Hepatocyte (in vitro differentiated cells): ENCODE data around the gene OR10A3.

Source experiments
- EZH2 ChIP-seq: fragments of 200-600 bp; sonication (generic); IDR thresholded peaks from 2 replicates; pipeline ENCODE4 v1.6.1; 2016; ENCODE audit warnings: antibody characterized with exemption, mild to moderate bottlenecking, borderline replicate concordance
- EZH2phosphoT487 ChIP-seq: fragments of 200-600 bp; sonication (generic); IDR thresholded peaks from one replicate; pipeline ENCODE4 v1.6.1; 2018; ENCODE audit warnings: antibody characterized with exemption, mild to moderate bottlenecking, low read depth, moderate library complexity; ENCODE audit not compliant: unreplicated experiment, severe bottlenecking
- TF ChIP-seq, protein P1 (sequence below): fragments of 200-600 bp; sonication (generic); IDR thresholded peaks from 2 replicates; pipeline ENCODE4 v1.5.1; 2016; ENCODE audit warnings: antibody characterized with exemption, mild to moderate bottlenecking; ENCODE audit not compliant: poor library complexity

DNA sequence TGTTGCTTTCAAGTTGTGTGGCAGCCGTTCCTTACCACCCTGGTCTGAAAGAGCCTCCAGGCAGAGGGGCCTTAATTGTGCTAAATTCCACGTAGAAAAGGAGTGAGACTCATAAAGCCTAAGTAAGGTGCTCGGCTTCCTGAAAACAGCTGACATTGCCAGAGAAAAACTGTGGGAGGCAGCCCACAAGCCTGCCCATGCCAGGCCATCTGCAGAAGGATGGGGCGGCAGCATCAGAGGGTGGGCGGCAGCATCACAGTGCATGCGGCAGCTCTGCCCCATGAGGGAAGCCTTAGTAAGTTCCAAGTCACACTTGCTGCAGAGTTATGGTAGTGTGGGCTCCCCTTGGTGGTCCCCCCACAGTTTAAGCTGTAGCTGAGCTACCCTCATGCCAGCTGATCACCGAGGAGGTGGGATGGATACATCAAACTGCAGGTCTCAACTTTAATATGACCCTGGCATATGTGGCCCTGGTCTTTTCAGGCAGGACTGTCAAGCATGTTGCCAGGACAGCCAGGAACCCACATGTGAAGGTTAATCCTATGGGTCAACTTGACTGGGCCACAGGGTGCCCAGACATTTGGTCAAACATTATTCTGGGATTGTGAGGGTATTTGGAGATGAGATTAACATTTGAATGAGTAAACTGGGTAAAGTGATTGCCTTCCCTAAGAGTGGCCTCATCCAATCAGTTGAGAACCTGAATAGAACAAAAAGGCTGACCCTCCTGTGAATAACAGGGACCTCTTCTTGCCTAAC, 42.5 kb upstream of the OR10A3 start:
- TF ChIP-seq, protein P1, sequence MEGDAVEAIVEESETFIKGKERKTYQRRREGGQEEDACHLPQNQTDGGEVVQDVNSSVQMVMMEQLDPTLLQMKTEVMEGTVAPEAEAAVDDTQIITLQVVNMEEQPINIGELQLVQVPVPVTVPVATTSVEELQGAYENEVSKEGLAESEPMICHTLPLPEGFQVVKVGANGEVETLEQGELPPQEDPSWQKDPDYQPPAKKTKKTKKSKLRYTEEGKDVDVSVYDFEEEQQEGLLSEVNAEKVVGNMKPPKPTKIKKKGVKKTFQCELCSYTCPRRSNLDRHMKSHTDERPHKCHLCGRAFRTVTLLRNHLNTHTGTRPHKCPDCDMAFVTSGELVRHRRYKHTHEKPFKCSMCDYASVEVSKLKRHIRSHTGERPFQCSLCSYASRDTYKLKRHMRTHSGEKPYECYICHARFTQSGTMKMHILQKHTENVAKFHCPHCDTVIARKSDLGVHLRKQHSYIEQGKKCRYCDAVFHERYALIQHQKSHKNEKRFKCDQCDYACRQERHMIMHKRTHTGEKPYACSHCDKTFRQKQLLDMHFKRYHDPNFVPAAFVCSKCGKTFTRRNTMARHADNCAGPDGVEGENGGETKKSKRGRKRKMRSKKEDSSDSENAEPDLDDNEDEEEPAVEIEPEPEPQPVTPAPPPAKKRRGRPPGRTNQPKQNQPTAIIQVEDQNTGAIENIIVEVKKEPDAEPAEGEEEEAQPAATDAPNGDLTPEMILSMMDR, result no peak
- TF ChIP-seq EZH2phosphoT487 (no peak), EZH2 (no peak)
